ENCODE data around the gene IFT27.

IFT27 gene

GRCh38 chr22:36714110-36714509 is 61.8 kb downstream of the IFT27 start:
- DNase-seq, result no peak

GRCh38 chr22:36713436-36713835 is 62.5 kb downstream of the IFT27 start:
- no peak for DNase-seq
